Measurements from ENCODE around the gene CCNI. TPM values are rescaled to one million over a fixed set of nuclear protein-coding genes. Genes with fewer than 3 reads are reported as not detected.

Gene CCNI
- total RNA-seq, 4 donors from 2014 or later: 234 to 328 (median 298) TPM

- no peak for TF ChIP-seq CTCF (IDR thresholded peaks at IDR 0.05; ENCODE audit: low read depth)
Observed at GRCh38 chr4:77045490-77045889, 30.3 kb downstream of the CCNI start.

DNA sequence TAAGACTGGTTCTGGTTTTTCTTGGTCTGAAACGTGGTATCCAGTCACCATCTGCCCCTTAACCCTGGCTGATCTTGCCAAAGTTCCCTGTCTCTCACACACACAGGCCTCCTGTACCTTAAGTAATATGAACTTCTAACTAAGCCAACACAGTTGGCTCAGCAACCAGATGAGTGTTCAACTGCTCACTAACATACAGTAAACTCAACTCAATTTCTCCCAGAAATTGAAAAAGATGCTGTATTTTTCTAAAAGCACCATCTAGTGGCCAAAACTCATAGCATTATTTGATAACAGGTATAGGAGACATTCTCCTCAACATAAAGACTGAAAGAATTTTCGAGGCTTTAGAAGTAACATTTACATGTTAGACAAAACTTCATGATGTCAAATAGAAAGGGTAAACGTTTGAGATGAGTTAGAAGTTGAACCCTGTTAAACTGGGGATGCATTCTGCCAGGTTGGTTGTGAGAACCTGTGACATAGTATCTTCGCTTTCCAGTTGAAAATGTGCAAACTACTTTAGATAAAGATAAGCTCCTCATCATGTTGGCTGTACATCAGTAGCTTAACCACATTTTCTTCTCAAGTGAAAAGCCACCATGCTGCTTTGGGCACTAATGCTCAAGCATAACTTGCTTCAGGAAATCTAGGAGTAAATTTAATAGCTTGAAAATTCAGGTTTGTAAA, 31.2 kb downstream of the CCNI start:
- no peak for TF ChIP-seq CTCF (IDR thresholded peaks at IDR 0.05; ENCODE audit: low read depth)

DNA sequence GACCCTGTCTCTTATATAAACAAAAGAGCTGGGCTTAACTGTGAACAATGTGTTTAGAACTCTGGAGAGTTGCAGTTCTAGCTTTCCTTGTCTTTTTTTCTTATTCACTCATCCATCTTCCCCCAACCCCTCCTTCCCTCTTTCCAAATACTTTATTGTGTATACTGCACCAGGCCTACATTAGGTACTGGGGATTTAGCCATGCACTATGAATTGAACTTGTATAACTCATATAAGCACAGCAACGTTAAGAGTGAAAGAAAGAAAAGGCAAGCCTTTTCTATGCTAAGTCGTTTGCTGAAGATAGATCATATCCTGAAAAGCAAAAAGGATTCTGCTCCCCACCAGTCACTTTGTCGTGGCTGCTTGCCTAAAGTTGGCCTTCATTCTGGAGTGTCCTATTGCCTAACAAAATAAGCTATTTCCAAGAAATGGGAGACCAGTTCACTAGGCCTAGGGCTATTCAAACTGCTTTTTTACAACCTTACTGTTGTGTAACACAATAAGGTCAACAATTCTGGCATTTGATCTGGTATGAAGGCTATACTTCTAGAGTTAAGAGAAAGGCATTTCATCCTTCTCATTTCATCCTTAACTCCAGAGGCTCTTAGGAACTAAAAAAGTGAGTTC, 32.2 kb downstream of the CCNI start:
- TF ChIP-seq CTCF (IDR thresholded peaks at IDR 0.05; ENCODE audit: low read depth): no peak

GRCh38 chr4:77040854-77041725, 34.7 kb downstream of the CCNI start:
- TF ChIP-seq CTCF (IDR thresholded peaks at IDR 0.05; ENCODE audit: low read depth): no peak

DNA sequence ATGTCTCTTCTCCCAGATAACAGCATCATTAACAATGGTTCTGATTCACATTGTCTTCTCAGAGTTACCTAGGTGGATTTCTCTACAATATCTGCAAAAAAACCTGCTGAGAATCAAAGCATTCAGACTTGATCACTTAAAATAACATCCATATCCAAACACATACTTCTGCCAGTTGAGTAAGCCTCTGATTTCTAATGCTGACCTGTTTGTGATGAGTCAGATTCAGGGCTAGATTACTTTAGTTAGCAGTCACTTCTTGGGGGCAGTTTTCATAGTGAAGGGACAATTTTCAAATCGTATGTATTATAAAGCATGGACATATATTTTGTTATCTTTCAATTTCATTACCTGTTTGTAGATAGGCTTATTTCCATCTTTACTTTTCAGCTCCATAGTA, 35.5 kb downstream of the CCNI start:
- TF ChIP-seq CTCF (IDR thresholded peaks at IDR 0.05; ENCODE audit: low read depth): no peak

- no peak for TF ChIP-seq CTCF (IDR thresholded peaks at IDR 0.05; ENCODE audit: low read depth)
Observed at GRCh38 chr4:77039796-77040195, 36.0 kb downstream of the CCNI start.

GRCh38 chr4:77037736-77038135, 38.1 kb downstream of the CCNI start:
- no peak for TF ChIP-seq CTCF (IDR thresholded peaks at IDR 0.05; ENCODE audit: low read depth)
